Tibial artery (tissue), 4 donors: Measurements from ENCODE around the gene RAPGEF1.
A peak's percentile ranks its signal among the peaks of the same experiment; 100 is the strongest.

Experiments
- DNase-seq, 2 donors: peaks; one replicate each; pipeline ENCODE4 v3.0.0-alpha.2; 2019
- H3K27ac ChIP-seq, 2 donors: fragments of 200-600 bp; sonication (generic) in 1 of 2; 1 replicate in 1 of 2; 2 replicates in 1 of 2; pipeline ENCODE4 v1.5.1; 2018 to 2019; ENCODE audit warnings: mild to moderate bottlenecking in 1 of 2
- H3K27me3 ChIP-seq, 2 donors: fragments of 200-600 bp; sonication (generic) in 1 of 2; one replicate each; pipeline versions ENCODE4 v1.5.1 to v1.6.0; 2016 to 2019
- H3K36me3 ChIP-seq, 3 donors: fragments of 200-600 bp; sonication (generic) in 2 of 3; one replicate each; pipeline ENCODE4 v1.5.1; 2016 to 2019; ENCODE audit warnings: mild to moderate bottlenecking in 2 of 3
- H3K4me1 ChIP-seq, 4 donors: fragments of 200-600 bp; sonication (generic) in 2 of 4; 1 replicate in 3 of 4; 2 replicates in 1 of 4; pipeline ENCODE4 v1.5.1; 2016 to 2019
- H3K4me3 ChIP-seq, 2 donors: fragments of 200-600 bp; sonication (generic) in 1 of 2; 1 replicate in 1 of 2; 2 replicates in 1 of 2; pipeline ENCODE4 v1.5.1; 2018 to 2019; ENCODE audit warnings: mild to moderate bottlenecking in 2 of 2
- H3K9me3 ChIP-seq, 3 donors: fragments of 200-600 bp; sonication (generic) in 1 of 3; one replicate each; pipeline ENCODE4 v1.5.1; 2016 to 2019
- intact Hi-C: fragments of 100-400 bp; cut with DNase I; formaldehyde crosslinking; loops from one replicate; pipeline ENCODE4 v1.15.0; 2023; ENCODE audit warnings: low total_unique reads
- TF ChIP-seq, protein P1 (sequence below), 2 experiments: fragments of 200-600 bp in 1 of 2; fragments of 450-650 bp in 1 of 2; IDR thresholded peaks; one replicate each; pipeline ENCODE4 v1.5.1; 2017 to 2019; ENCODE audit warnings: antibody characterized with exemption in 2 of 2, mild to moderate bottlenecking in 1 of 2, moderate library complexity in 1 of 2

The RAPGEF1 gene

DNA sequence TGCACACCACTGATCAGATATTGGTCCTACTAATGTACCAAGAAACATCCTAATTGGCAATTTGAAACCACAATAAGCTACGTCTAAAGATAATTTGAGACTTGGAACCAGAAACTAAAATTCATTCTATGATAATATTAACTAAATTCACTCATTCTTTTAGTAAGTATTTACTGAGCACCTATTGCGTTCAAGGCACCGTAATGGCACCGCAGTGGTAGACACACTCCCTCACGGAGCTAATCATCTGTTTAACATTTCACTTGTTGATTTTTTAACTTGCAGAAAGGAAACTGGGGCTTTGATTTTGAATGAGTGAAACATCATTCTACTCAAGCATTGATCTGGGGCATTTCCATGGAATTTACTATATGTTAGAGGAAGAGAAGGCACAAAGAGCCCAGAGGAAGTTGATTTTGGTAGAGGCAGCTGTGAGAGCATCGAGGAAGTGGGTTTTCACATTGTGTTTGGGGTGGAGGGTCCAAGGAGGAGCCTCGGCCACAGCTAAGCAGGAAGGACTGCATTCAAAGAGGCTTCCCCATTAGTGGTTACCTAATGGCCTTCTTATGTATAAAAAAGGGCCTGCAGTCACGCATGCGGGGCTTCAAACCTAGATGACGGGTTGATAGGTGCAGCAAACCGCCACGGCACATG, 7.1 kb downstream of the RAPGEF1 start:
- H3K4me3 ChIP-seq: no peak overlapping the region
- H3K36me3 ChIP-seq: no peaks in the 10 kb centered on the region
- no peak for DNase-seq
- H3K27ac ChIP-seq: peak overlapping the region; percentile 56 to 67
- H3K27me3 ChIP-seq: no peaks in the 10 kb centered on the region
- H3K9me3 ChIP-seq: no peaks in the 10 kb centered on the region
- H3K4me1 ChIP-seq: peaks cover 0 to 94% (median 69%) of the 10 kb centered on the region in 4 donors
- intact Hi-C loops: loop anchor here (10.0 kb wide), 1 partner anchor 58 kb away; no protein-coding TSS in a partner anchor
- TF ChIP-seq, protein P1, sequence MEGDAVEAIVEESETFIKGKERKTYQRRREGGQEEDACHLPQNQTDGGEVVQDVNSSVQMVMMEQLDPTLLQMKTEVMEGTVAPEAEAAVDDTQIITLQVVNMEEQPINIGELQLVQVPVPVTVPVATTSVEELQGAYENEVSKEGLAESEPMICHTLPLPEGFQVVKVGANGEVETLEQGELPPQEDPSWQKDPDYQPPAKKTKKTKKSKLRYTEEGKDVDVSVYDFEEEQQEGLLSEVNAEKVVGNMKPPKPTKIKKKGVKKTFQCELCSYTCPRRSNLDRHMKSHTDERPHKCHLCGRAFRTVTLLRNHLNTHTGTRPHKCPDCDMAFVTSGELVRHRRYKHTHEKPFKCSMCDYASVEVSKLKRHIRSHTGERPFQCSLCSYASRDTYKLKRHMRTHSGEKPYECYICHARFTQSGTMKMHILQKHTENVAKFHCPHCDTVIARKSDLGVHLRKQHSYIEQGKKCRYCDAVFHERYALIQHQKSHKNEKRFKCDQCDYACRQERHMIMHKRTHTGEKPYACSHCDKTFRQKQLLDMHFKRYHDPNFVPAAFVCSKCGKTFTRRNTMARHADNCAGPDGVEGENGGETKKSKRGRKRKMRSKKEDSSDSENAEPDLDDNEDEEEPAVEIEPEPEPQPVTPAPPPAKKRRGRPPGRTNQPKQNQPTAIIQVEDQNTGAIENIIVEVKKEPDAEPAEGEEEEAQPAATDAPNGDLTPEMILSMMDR (IDR thresholded peaks at IDR 0.05): no peak

DNA sequence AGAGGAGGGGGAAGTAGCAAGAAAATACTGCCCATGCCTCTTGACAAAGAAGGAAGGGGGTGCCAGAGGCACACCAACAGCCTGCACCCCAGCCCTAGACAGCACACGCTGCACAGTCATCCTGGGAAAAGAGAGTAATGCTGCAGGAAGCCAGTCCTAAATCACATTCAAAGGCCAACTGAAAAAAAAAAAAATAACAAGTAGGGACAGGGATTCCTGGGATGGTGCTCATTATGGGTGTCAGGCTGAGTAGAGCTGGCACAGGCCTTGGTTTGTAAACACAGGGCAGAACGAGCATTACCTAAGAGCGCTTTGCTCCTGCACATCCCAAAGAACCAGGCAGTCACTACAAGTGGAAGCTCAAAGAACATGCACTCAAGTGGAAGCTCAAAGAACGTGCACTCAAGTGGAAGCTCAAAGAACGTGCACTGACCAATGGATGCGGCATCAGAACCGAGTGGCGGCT, 7.8 kb downstream of the RAPGEF1 start:
- Histone ChIP-seq H3K27ac (peak overlapping the region; percentile 45 to 56), H3K9me3 (no peaks in the 10 kb centered on the region), H3K27me3 (no peaks in the 10 kb centered on the region), H3K36me3 (no peaks in the 10 kb centered on the region), H3K4me3 (no peak overlapping the region), H3K4me1 (peaks cover 0 to 94% (median 73%) of the 10 kb centered on the region in 4 donors)
- peak in 1 of 2 donors; percentile 80 for DNase-seq
- TF ChIP-seq, protein P1 (IDR thresholded peaks at IDR 0.05): no peak
- intact Hi-C loops: loop anchor here (10.0 kb wide), 1 partner anchor 57 kb away; no protein-coding TSS in a partner anchor

DNA sequence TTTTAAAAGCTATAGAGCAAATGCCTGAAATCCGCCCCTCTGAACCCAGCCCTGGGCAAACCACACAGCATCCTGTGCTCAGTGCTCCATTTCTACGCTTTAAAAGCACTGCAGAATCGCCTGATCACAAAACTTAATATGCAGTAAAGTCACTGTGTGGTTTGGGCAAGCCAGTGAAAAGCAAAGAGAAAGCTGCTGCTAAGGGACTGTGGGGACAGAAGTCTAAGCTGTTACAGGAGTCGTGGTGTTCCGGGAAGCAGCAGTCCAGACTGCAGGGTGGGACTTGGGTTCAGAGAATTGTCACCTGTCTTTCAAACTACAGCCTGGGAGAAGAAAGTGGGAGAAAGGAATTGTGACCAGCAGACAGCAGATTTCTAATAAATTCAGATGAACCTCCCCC, 8.2 kb downstream of the RAPGEF1 start:
- H3K4me3 ChIP-seq: no peak overlapping the region
- no peaks in the 10 kb centered on the region for H3K27me3 ChIP-seq
- H3K9me3 ChIP-seq: no peaks in the 10 kb centered on the region
- TF ChIP-seq, protein P1 (IDR thresholded peaks at IDR 0.05): no peak
- no peaks in the 10 kb centered on the region for H3K36me3 ChIP-seq
- H3K4me1 ChIP-seq: peaks cover 0 to 94% (median 72%) of the 10 kb centered on the region in 4 donors
- intact Hi-C loops: loop anchor here (10.0 kb wide), 1 partner anchor 57 kb away; no protein-coding TSS in a partner anchor
- peak overlapping the region; percentile 45 to 56 for H3K27ac ChIP-seq
- DNase-seq: no peak

DNA sequence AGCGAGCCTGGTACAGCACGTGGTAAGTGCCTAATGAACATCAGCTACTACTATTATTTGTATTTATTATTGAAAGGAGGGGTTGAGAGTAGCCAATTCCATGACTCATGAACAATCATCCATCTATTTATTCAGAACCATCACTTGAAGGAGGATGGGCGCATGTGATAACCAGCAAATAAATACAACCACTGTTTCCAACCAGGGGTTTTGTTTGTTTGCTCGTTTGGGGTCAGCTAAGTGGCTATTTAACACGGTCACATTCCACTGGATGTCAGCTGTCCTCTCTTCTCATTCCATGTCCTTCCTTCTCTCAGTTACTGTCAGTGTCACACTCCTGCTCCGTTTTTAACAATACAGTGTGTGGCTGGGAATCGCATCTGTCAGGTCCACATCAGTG, 8.6 kb downstream of the RAPGEF1 start:
- peaks cover 0 to 92% (median 68%) of the 10 kb centered on the region in 4 donors for H3K4me1 ChIP-seq
- no peak overlapping the region for H3K4me3 ChIP-seq
- no peak for DNase-seq
- intact Hi-C loops: loop anchor here (10.0 kb wide), 1 partner anchor 56 kb away; no protein-coding TSS in a partner anchor
- H3K27ac ChIP-seq: peak overlapping the region; percentile 45 to 56
- no peaks in the 10 kb centered on the region for H3K36me3 ChIP-seq
- H3K9me3 ChIP-seq: no peaks in the 10 kb centered on the region
- TF ChIP-seq, protein P1 (IDR thresholded peaks at IDR 0.05): no peak
- H3K27me3 ChIP-seq: no peaks in the 10 kb centered on the region

DNA sequence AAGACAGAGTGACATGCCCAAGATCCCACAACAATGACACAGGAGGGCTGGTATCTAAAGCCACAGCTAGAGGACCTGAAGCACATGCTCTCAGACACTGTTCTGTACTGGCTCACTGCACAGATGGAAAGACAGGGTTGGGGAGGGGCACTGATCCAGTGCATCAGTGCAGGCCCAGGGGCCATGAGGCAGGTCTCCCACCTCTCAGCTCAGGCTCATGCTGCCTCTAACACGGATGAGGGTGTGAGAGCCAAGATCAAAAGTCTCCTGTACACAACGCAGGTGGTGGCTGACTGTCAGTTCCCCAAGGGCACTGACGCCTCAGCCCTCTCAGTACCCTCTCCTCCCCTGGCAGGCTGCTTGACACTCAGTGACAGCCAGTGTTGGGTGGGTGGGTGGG, 10.9 kb downstream of the RAPGEF1 start:
- no peak for DNase-seq
- Histone ChIP-seq H3K9me3 (no peaks in the 10 kb centered on the region), H3K27ac (peak overlapping the region; percentile 5 to 42), H3K4me3 (no peak overlapping the region), H3K27me3 (no peaks in the 10 kb centered on the region), H3K36me3 (no peaks in the 10 kb centered on the region), H3K4me1 (peaks cover 0 to 70% (median 51%) of the 10 kb centered on the region in 4 donors)
- TF ChIP-seq, protein P1 (IDR thresholded peaks at IDR 0.05): no peak
- intact Hi-C loops: no loop called here
